Fibroblast of the conjunctiva (primary cell): ENCODE measurements around the gene ELMO1.

Experiments
- DNase-seq: peaks from one replicate; pipeline ENCODE4 v3.0.0-alpha.2; 2010; ENCODE audit warnings: low read depth

Gene ELMO1

GRCh38 chr7:37216156-37216852 lies 232.4 kb downstream of the ELMO1 start:
- no peak for DNase-seq

DNA sequence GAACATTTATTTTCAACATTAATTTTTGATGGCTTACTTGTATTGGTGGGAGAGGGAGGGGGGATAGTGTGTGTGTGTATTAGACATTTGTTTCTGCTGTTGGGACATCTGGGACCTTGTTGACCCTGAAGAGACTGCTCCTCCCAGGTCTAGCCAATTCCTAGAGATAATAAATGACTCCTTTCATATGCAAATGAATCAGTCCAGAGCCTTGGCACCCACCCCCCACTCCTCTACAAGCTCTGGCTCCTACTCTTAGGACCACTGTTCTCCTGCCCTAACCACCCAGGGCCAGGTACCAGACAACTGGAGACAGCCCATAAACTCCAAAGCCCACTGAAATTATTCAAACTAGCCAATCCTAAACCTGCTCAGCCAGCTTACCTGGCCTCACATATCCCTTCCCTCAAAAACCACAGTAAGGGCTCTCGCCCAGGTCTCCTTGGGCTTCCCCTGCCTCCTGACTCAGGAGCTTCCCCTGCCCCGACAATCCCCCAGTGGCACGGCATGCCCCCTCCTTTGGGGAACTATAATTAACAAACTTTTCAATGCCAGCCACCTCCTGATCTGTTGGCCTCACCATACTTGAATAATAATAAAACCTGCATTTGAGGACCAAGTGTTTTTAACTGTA lies 233.3 kb downstream of the ELMO1 start:
- no peak for DNase-seq

DNA sequence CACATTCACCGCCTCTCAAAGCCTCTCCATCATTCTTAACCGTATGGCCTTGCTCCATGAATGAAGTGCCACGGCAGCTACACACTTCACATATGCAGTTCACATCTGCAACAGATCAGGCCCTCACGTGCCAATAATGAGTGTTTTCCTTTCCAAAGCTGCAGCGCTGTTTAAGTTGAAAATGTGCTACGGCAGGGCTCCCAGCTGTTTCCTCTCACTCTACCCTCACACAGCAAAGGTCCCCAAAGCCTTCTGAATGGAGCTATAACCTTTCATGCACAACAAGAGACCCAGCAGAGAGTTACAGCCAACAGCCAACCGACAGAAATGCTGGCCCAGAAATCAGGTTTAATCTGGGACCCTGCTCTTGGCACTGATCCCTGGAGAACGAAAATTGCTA lies 236.1 kb downstream of the ELMO1 start:
- peak; percentile 33 for DNase-seq

DNA sequence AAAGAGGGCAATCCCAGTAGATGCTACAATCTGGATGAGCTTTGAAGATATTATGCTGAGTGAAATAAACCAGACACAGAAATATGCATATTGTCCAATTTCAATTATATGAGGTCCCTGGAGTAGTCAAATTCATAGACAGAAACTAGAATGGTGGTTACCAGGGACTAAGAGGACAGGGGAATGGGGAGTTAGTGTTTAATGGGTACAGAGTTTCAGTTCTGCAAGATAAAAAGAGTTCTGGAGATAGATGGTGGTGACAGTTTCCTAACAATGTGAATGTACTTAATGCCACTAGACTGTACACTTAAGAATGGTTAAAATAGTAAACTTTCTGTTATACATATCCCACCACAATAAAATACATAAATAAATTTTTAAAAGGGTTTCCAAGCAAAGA lies 236.6 kb downstream of the ELMO1 start:
- no peak for DNase-seq

- peak; percentile 84 for DNase-seq
Observed at GRCh38 chr7:37211097-37211880, 237.4 kb downstream of the ELMO1 start.

DNA sequence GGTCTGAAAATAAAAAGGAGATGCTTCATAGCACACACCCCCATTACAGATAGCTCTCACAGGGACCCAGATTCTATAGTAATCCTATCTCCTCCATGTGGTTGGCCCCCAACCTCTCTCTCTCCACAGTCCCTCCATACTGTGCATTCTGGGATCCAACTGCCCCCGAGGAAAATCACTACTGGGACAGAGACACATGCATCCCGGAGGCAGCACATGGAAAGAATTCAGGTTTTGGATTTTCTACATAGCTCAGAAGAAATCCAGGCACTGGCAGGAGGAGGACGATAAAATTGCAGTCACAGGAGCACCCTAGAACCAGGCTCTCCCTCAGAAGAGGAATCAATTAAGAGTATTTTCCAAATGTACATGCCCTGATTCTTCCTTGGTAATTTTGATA lies 239.5 kb downstream of the ELMO1 start:
- DNase-seq = no peak

- DNase-seq = peak; percentile 97
Observed at GRCh38 chr7:37208528-37208927, 240.1 kb downstream of the ELMO1 start.

DNA sequence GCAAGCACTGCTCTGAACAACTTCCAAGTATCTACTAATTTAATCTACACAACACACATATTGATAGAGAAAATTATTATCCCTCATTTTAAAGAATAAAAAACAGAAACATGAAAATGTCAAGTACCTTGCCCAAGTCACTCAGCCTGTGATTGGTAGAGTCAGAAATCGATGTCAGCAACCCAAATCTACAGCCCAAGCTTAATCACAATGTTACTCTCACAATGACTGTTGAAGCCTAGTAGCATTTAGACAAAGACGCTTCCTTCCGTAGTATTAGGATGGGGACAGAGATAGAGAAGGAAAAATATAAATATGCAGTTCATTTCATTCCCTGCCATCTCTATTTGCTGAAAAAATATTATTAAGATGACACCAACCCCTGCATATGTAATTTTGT lies 242.5 kb downstream of the ELMO1 start:
- no peak for DNase-seq

DNA sequence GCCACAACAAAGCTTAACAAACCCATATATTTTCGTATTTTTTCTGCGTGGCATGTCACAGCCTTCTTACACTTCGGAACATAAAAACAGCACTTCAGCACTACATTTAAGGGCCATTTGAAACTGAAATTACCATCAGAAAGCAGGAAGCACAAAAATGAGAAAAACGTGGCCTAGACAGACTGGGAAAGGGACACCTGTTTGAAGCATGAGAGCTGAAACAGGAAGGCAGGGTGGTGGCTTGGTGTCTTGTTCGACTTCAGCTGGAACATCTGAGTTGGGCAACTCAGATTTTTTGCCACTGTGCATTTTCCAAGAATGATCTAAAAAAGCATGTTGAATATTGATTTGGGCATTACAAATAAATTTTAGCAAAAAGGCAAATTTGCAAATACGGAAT lies 243.2 kb downstream of the ELMO1 start:
- no peak for DNase-seq

GRCh38 chr7:37201876-37202198 lies 246.8 kb downstream of the ELMO1 start:
- DNase-seq = no peak

- peak; percentile 75 for DNase-seq
Observed at GRCh38 chr7:37201003-37201875, 247.4 kb downstream of the ELMO1 start.

- DNase-seq = peak; percentile 59
Observed at GRCh38 chr7:37198906-37199485, 249.7 kb downstream of the ELMO1 start.

- no peak for DNase-seq
Observed at GRCh38 chr7:37198041-37198905, 250.4 kb downstream of the ELMO1 start.

- DNase-seq = no peak
Observed at GRCh38 chr7:37197108-37197507, 251.6 kb downstream of the ELMO1 start.

GRCh38 chr7:37196676-37197075 lies 252.0 kb downstream of the ELMO1 start:
- DNase-seq = no peak

GRCh38 chr7:37195388-37195787 lies 253.3 kb downstream of the ELMO1 start:
- no peak for DNase-seq

DNA sequence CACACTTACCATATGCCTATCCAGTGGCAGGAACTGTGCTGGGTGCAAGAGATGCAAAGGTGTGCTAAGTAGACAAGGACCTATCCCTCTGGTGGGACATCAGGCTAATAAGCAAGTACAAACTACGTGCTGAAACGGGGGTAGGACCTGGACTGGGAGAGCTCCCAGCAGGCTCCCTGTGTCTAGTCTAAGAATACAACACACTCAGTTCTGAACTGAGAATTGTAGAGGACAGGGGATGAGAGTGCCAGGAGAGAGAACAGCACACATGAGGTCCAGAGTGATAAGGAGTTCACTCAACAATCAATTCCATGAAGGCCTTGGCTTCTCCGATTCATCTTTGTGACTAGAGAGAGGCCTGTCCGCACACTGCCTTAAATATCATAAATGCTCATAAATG lies 253.7 kb downstream of the ELMO1 start:
- no peak for DNase-seq

- DNase-seq = no peak
Observed at GRCh38 chr7:37193775-37194135, 254.9 kb downstream of the ELMO1 start.

- no peak for DNase-seq
Observed at GRCh38 chr7:37193087-37193774, 255.4 kb downstream of the ELMO1 start.

DNA sequence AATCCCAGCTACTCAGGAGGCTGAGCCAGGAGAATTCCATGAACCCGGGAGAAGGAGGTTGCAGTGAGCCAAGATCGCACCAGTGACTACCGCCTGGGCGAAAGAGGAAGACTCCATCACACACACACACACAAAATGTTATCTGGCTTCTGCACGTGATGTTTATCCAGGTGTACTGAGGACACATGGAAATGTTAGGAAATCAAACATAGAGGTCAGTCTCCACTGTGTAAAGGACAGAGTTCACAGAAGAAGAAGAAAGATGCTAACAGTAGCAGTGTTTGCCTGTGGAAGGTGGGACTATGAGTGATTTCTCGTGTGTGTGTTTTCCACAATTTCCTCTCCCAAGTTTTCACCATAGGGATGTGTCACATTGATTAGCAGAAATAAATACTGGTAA lies 256.9 kb downstream of the ELMO1 start:
- no peak for DNase-seq
